ENCODE measurements around the gene AQP1. TPM values are rescaled to one million over a fixed set of nuclear protein-coding genes. Genes with fewer than 3 reads are reported as not detected.

The AQP1 gene
- total and polyA plus RNA-seq, 2 of the 13 experiments (the other 11 are each of a cell fraction or from before 2014, with no cell fraction given): not detected

DNA sequence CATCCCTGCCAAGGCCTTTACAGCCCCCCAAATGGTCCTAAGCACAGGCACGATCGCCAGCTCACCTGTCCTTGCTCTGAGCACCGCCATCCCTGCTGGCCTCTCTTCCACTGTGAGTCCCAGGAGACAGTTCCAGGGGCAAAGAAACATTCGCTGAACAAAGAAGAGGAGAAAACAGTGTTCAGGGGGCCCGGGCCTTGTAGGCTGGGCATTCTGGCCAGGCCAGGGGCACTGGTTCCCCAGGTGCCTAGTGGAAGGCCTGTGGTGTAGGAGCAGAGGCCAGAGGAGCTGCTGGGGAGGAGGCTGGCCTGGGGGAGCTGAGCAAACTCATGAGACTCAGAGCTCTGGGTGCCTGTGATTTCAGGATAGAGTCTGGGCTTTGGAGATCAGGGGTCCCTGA is 22.6 kb downstream of the AQP1 start (continued):
- TF ChIP-seq ZNF232 (CRISPR knock-in tag; IDR thresholded peaks at IDR 0.05; ENCODE audit: borderline replicate concordance): no peak
- TF ChIP-seq, protein P1, sequence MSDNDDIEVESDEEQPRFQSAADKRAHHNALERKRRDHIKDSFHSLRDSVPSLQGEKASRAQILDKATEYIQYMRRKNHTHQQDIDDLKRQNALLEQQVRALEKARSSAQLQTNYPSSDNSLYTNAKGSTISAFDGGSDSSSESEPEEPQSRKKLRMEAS (IDR thresholded peaks at IDR 0.05): no peak

DNA sequence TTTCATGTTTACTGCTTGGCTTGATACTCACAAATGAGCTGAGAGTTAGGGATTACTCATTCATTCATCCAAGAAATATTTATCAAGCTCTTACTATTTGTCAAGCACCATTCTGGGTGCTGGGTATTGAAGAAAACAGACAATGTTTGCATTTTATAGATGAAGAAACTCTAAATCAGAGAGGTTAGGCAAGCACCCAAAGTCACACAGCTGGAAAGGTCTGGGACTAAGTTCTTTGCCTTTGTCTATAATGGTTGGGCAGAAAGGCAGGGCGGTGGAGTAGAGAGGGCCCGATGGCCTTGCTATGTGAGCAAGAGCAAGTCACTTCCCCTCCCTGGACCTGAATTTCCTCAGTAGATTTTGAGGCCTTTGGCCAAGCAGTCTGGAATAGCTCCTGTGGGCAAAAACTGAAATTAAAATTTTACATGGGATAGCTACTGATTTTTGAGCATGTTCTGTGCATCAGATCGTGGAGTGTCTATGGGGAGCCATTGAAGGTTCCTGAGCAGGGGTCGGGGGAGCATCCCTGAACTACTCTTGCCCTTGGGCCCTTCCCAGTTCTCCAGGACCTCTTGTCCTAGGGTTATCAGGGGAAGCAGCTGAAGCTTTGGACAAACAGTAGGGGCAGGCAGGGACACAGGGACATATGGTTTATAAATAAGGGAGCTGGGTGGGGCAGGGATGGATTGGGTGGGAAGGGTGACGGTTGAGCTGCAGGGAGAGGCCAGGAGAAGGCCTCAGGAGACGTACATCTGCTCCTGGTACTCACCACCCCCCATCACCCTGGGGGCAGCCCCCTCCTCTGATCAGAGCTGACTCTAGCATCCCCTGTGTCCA is 23.3 kb downstream of the AQP1 start:
- WGBS (ENCODE audit: low lambda C conversion rate): 24% methylated on average over 6 of the region's 6 CpGs
- CTCF ChIA-PET (ENCODE audit: low intra/inter-chr PET ratio, low total read pairs): no interaction called here
- ATAC-seq: no peak
- TF ChIP-seq JDP2 (CRISPR knock-in tag; IDR thresholded peaks at IDR 0.05; ENCODE audit: borderline replicate concordance): no peak
- TF ChIP-seq, protein P2, sequence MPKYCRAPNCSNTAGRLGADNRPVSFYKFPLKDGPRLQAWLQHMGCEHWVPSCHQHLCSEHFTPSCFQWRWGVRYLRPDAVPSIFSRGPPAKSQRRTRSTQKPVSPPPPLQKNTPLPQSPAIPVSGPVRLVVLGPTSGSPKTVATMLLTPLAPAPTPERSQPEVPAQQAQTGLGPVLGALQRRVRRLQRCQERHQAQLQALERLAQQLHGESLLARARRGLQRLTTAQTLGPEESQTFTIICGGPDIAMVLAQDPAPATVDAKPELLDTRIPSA (CRISPR knock-in tag; IDR thresholded peaks at IDR 0.05; ENCODE audit: borderline replicate concordance): no peak
- TF ChIP-seq AFF4 (CRISPR knock-in tag; IDR thresholded peaks at IDR 0.05): no peak
- TF ChIP-seq ZNF337 (CRISPR knock-in tag; IDR thresholded peaks at IDR 0.05; ENCODE audit: borderline replicate concordance, low read depth): no peak
- TF ChIP-seq KAT2B (IDR thresholded peaks at IDR 0.05; ENCODE audit: borderline replicate concordance, low read depth, low read length): no peak
- no peak for TF ChIP-seq ZEB1 (IDR thresholded peaks at IDR 0.05; ENCODE audit: insufficient replicate concordance, low read depth)
- no peak for TF ChIP-seq TFDP2 (CRISPR knock-in tag; IDR thresholded peaks at IDR 0.05)
- no peak for TF ChIP-seq ZNF234 (CRISPR knock-in tag; conservative IDR thresholded peaks at IDR 0.05)
- no peak for TF ChIP-seq CREB1 (IDR thresholded peaks at IDR 0.05)
- TF ChIP-seq CREB1 (CRISPR knock-in tag; IDR thresholded peaks at IDR 0.05): no peak
- no peak for TF ChIP-seq ZNF235 (CRISPR knock-in tag; IDR thresholded peaks at IDR 0.05; ENCODE audit: borderline replicate concordance)
- TF ChIP-seq ZSCAN20 (CRISPR knock-in tag; IDR thresholded peaks at IDR 0.05; ENCODE audit: borderline replicate concordance): no peak
- no peak for TF ChIP-seq TMF1 (CRISPR knock-in tag; IDR thresholded peaks at IDR 0.05; ENCODE audit: low read depth)
- no peak for TF ChIP-seq THYN1 (CRISPR knock-in tag; IDR thresholded peaks at IDR 0.05; ENCODE audit: borderline replicate concordance, low read depth)
- TF ChIP-seq ZNF550 (CRISPR knock-in tag; IDR thresholded peaks at IDR 0.05; ENCODE audit: borderline replicate concordance): no peak

More for the DNA sequence above, 23.3 kb downstream of the AQP1 start:
- Histone ChIP-seq H3K9me3 (ENCODE audit: low read length) (no peaks in the 10 kb centered on the region), H3K4me2 (ENCODE audit: low read depth, low read length) (no peak overlapping the region), H2AFZ (ENCODE audit: low read length) (no peak overlapping the region), H3K27me3 (ENCODE audit: control insufficient read depth in 1 of 2, insufficient read depth in 2 of 2, low read length in 2 of 2) (peaks cover 4 to 12% of the 10 kb centered on the region in 2 experiments; a peak in 4 of 5 replicates), H4K20me1 (ENCODE audit: insufficient read depth, low read length) (no peaks in the 10 kb centered on the region), H3K79me2 (ENCODE audit: insufficient read depth, low read length) (no peaks in the 10 kb centered on the region), H3K4me1 (ENCODE audit: insufficient read depth, low read length) (no peaks in the 10 kb centered on the region), H3K36me3 (replicated peaks in 1 of 2; ENCODE audit: control insufficient read depth in 1 of 2, insufficient read depth in 2 of 2, low read length in 2 of 2) (no peaks in the 10 kb centered on the region), H3K4me3 (replicated peaks in 1 of 3; ENCODE audit: insufficient read depth in 1 of 3, low read depth in 2 of 3, low read length in 3 of 3) (no peak overlapping the region), H3K9ac (ENCODE audit: insufficient read depth, low read depth, low read length) (no peak overlapping the region), H3K27ac (ENCODE audit: extremely low read length, insufficient read depth, low read length) (no peak overlapping the region)
- no TSS peak for BruUV-seq (replicated peaks)
- POLR2A ChIA-PET: no interaction called here
- in situ Hi-C loops (cut with HindIII; ENCODE audit: extremely low pct_ligation_motif_present, low pct_unique_long_range_greater_than_20kb): no loop called here
- no peak for DNase-seq (ENCODE audit: low spot score)
- intact Hi-C loops (cut with micrococcal nuclease; ENCODE audit: unreplicated experiment): no loop called here
- FAIRE-seq: no peak
